ENCODE results near the gene TTC13. TPM values are rescaled to one million over a fixed set of nuclear protein-coding genes. Genes with fewer than 3 reads are reported as not detected.

Gene TTC13
- polyA plus RNA-seq, 4 donors = 4.6 to 24.0 (median 7.7) TPM

DNA sequence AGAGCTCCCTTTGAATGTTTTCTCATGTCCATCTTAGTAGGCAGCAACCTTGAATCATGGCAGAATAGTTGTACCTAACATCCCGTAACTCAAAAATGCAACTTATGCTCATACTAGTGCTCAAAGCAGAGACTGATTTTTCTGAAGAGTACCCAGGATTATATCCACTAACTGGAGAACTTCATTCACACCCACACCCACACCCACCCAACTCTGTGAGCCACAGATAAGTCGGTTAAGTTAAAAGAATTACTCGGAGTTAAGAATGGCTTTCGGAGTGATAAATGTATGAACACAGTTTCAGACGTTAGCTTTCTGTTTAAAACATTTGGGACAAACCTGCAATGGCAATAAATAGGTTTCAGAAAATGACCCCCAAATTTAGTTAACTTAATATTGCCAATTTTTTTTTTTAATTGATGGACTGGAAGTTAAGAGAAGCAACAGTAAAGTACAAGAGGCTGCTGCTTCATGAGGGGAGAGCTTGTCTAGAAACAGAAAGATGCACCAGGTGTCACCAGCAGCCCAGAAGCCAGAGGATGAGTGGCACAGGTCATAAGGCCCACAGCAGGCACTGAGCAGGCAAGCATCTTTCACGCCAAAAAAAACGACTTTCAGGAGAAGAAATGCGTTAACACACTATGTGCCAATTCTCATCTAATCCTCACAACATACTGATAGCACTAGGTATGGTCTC, 61.9 kb downstream of the TTC13 start:
- 85 to 93% (median 91%) methylated on average over 8 of the region's 8 CpGs for WGBS, 3 donors
- Histone ChIP-seq H3K4me1 (ENCODE audit: control insufficient read depth in 3 of 3, insufficient read depth in 2 of 3, low read depth in 1 of 3, low read length in 2 of 3) (no peaks in the 10 kb centered on the region), H3K9me3 (ENCODE audit: control insufficient read depth in 2 of 2, insufficient read depth in 1 of 2, low read depth in 1 of 2, low read length in 1 of 2) (no peaks in the 10 kb centered on the region), H3K4me3 (ENCODE audit: low read depth in 1 of 3, low read length in 3 of 3) (no peak overlapping the region), H3K27ac (ENCODE audit: low read depth in 1 of 3, low read length in 2 of 3) (no peak overlapping the region), H3K27me3 (ENCODE audit: control insufficient read depth in 3 of 3, insufficient read depth in 3 of 3, low read length in 3 of 3) (no peaks in the 10 kb centered on the region), H3K36me3 (ENCODE audit: control insufficient read depth in 3 of 3, insufficient read depth in 2 of 3, low read depth in 1 of 3, low read length in 3 of 3) (peaks cover 10 to 36% (median 13%) of the 10 kb centered on the region in 3 donors)
- DNase-seq = no peak
- FAIRE-seq = no peak

DNA sequence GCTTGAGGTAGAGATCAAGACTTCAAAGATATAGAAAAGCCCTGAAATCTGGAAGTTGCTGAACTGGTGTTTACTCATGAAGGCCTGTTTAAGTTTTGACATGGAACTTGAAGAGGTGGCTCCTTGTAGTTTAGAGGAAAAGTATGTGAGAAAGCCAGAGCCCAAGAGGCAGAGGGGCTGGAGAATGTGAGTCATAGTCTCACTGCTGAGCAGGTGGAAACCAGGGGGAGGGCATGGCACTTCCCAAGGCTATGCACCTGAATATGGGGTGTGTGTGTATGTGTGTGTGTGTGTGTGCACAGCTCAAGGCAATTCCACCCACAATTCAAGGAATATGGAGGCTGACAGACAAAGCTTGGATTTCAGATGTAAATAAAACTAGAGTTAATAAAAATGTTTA, 63.6 kb downstream of the TTC13 start:
- Histone ChIP-seq H3K9me3 (ENCODE audit: control insufficient read depth in 2 of 2, insufficient read depth in 1 of 2, low read depth in 1 of 2, low read length in 1 of 2) (no peaks in the 10 kb centered on the region), H3K4me3 (ENCODE audit: low read depth in 1 of 3, low read length in 3 of 3) (no peak overlapping the region), H3K4me1 (ENCODE audit: control insufficient read depth in 3 of 3, insufficient read depth in 2 of 3, low read depth in 1 of 3, low read length in 2 of 3) (no peaks in the 10 kb centered on the region), H3K27me3 (ENCODE audit: control insufficient read depth in 3 of 3, insufficient read depth in 3 of 3, low read length in 3 of 3) (no peaks in the 10 kb centered on the region), H3K36me3 (ENCODE audit: control insufficient read depth in 3 of 3, insufficient read depth in 2 of 3, low read depth in 1 of 3, low read length in 3 of 3) (peaks cover 10 to 38% (median 14%) of the 10 kb centered on the region in 3 donors), H3K27ac (ENCODE audit: low read depth in 1 of 3, low read length in 2 of 3) (no peak overlapping the region)
- DNase-seq (no peak), FAIRE-seq (no peak)

GRCh38 chr1:230913496-230913895, 65.2 kb downstream of the TTC13 start:
- Histone ChIP-seq H3K9me3 (ENCODE audit: control insufficient read depth in 2 of 2, insufficient read depth in 1 of 2, low read depth in 1 of 2, low read length in 1 of 2) (no peaks in the 10 kb centered on the region), H3K4me1 (ENCODE audit: control insufficient read depth in 3 of 3, insufficient read depth in 2 of 3, low read depth in 1 of 3, low read length in 2 of 3) (no peaks in the 10 kb centered on the region), H3K36me3 (ENCODE audit: control insufficient read depth in 3 of 3, insufficient read depth in 2 of 3, low read depth in 1 of 3, low read length in 3 of 3) (peaks cover 7 to 42% (median 17%) of the 10 kb centered on the region in 3 donors), H3K4me3 (ENCODE audit: low read depth in 1 of 3, low read length in 3 of 3) (no peak overlapping the region), H3K27ac (ENCODE audit: low read depth in 1 of 3, low read length in 2 of 3) (no peak overlapping the region), H3K27me3 (ENCODE audit: control insufficient read depth in 3 of 3, insufficient read depth in 3 of 3, low read length in 3 of 3) (no peaks in the 10 kb centered on the region)
- WGBS, 3 donors = 88 to 98% (median 89%) methylated on average over 2 of the region's 2 CpGs
- no peak for DNase-seq
- FAIRE-seq = no peak

DNA sequence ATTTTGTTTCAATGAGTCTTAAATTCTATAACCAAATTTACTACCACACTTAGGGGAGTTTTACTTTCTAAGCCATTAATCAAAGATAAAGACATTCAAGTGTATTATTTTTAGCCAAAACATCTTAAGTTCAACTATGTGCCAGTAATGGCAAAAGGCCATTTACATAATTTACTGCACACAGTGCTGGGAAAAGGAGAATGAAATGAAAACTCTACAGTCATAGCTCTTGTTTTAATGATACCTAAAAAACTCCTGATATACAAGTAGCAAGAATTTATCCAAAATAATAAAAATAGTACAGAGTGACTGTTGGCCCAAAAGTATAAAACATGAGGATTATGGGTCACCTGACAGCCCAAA, 67.9 kb downstream of the TTC13 start:
- FAIRE-seq (no peak), DNase-seq (no peak)
- H3K36me3 ChIP-seq (ENCODE audit: control insufficient read depth in 3 of 3, insufficient read depth in 2 of 3, low read depth in 1 of 3, low read length in 3 of 3) = peaks cover 5 to 34% (median 19%) of the 10 kb centered on the region in 3 donors
- no peaks in the 10 kb centered on the region for H3K9me3 ChIP-seq (ENCODE audit: control insufficient read depth in 2 of 2, insufficient read depth in 1 of 2, low read depth in 1 of 2, low read length in 1 of 2)
- H3K27me3 ChIP-seq (ENCODE audit: control insufficient read depth in 3 of 3, insufficient read depth in 3 of 3, low read length in 3 of 3) = no peaks in the 10 kb centered on the region
- H3K4me1 ChIP-seq (ENCODE audit: control insufficient read depth in 3 of 3, insufficient read depth in 2 of 3, low read depth in 1 of 3, low read length in 2 of 3) = no peaks in the 10 kb centered on the region
- no peak overlapping the region for H3K27ac ChIP-seq (ENCODE audit: low read depth in 1 of 3, low read length in 2 of 3)
- H3K4me3 ChIP-seq (ENCODE audit: low read depth in 1 of 3, low read length in 3 of 3) = no peak overlapping the region

DNA sequence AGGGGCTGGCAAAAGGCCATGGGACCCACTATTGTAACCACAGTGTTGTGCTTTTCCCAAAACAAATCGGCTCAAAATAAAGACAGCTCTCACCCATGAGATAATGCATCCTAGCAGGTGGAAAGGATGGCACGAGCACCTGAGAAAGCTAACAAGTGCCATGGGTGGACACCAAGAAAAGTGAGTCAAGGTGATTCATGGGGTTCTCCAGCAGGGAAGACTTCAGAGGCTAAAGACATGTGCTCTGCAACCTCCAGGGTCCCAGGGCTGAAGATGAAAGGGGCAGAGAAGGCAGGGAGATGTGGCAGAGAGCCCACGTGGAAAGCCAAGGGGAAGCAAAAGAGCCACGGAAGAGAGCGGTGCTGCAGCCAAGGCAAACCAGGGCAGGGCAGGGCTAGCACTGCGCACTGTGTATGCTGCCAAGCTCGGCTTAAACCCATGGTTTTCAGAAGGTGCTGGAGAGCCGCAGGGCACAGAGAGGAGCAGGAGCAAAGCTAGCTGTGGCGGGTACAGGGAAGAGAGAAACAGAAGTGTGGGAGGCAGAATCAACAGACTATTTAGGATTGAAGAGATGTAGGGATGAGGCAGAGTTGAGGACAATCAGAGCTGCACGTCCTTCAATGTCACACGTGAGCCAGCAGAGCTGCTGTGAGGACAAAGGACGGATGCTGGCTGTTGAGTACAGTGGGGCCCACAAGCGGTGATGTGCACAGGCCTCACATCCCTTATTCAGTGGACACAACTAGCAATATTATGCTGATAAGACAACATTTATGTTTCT, 68.5 kb downstream of the TTC13 start:
- WGBS, 3 donors = 81 to 96% (median 96%) methylated on average over 13 of the region's 13 CpGs
- no peak overlapping the region for H3K27ac ChIP-seq (ENCODE audit: low read depth in 1 of 3, low read length in 2 of 3)
- FAIRE-seq = no peak

GRCh38 chr1:230907472-230908205, 71.0 kb downstream of the TTC13 start:
- 88 to 93% (median 93%) methylated on average over 4 of the region's 4 CpGs for WGBS, 3 donors
- no peak for DNase-seq
- Histone ChIP-seq H3K27me3 (ENCODE audit: control insufficient read depth in 3 of 3, insufficient read depth in 3 of 3, low read length in 3 of 3) (no peaks in the 10 kb centered on the region), H3K36me3 (ENCODE audit: control insufficient read depth in 3 of 3, insufficient read depth in 2 of 3, low read depth in 1 of 3, low read length in 3 of 3) (peaks cover 2 to 31% (median 20%) of the 10 kb centered on the region in 3 donors), H3K4me3 (ENCODE audit: low read depth in 1 of 3, low read length in 3 of 3) (no peak overlapping the region), H3K27ac (ENCODE audit: low read depth in 1 of 3, low read length in 2 of 3) (no peak overlapping the region), H3K9me3 (ENCODE audit: control insufficient read depth in 2 of 2, insufficient read depth in 1 of 2, low read depth in 1 of 2, low read length in 1 of 2) (no peaks in the 10 kb centered on the region), H3K4me1 (ENCODE audit: control insufficient read depth in 3 of 3, insufficient read depth in 2 of 3, low read depth in 1 of 3, low read length in 2 of 3) (no peaks in the 10 kb centered on the region)
- no peak for FAIRE-seq

More for the DNA sequence above, 68.5 kb downstream of the TTC13 start:
- H3K4me1 ChIP-seq (ENCODE audit: control insufficient read depth in 3 of 3, insufficient read depth in 2 of 3, low read depth in 1 of 3, low read length in 2 of 3) = no peaks in the 10 kb centered on the region
- peaks cover 5 to 35% (median 22%) of the 10 kb centered on the region in 3 donors for H3K36me3 ChIP-seq (ENCODE audit: control insufficient read depth in 3 of 3, insufficient read depth in 2 of 3, low read depth in 1 of 3, low read length in 3 of 3)
- no peaks in the 10 kb centered on the region for H3K9me3 ChIP-seq (ENCODE audit: control insufficient read depth in 2 of 2, insufficient read depth in 1 of 2, low read depth in 1 of 2, low read length in 1 of 2)
- no peaks in the 10 kb centered on the region for H3K27me3 ChIP-seq (ENCODE audit: control insufficient read depth in 3 of 3, insufficient read depth in 3 of 3, low read length in 3 of 3)
- no peak for DNase-seq
- H3K4me3 ChIP-seq (ENCODE audit: low read depth in 1 of 3, low read length in 3 of 3) = no peak overlapping the region

- FAIRE-seq (no peak), DNase-seq (no peak)
- H3K27ac ChIP-seq (ENCODE audit: low read depth in 1 of 3, low read length in 2 of 3) = no peak overlapping the region
- 87 to 90% (median 90%) methylated on average over 2 of the region's 2 CpGs for WGBS, 3 donors
- H3K4me3 ChIP-seq (ENCODE audit: low read depth in 1 of 3, low read length in 3 of 3) = no peak overlapping the region
- no peaks in the 10 kb centered on the region for H3K27me3 ChIP-seq (ENCODE audit: control insufficient read depth in 3 of 3, insufficient read depth in 3 of 3, low read length in 3 of 3)
- H3K9me3 ChIP-seq (ENCODE audit: control insufficient read depth in 2 of 2, insufficient read depth in 1 of 2, low read depth in 1 of 2, low read length in 1 of 2) = no peaks in the 10 kb centered on the region
- H3K4me1 ChIP-seq (ENCODE audit: control insufficient read depth in 3 of 3, insufficient read depth in 2 of 3, low read depth in 1 of 3, low read length in 2 of 3) = no peaks in the 10 kb centered on the region
- H3K36me3 ChIP-seq (ENCODE audit: control insufficient read depth in 3 of 3, insufficient read depth in 2 of 3, low read depth in 1 of 3, low read length in 3 of 3) = peaks cover 2 to 34% (median 17%) of the 10 kb centered on the region in 3 donors
Observed at GRCh38 chr1:230906226-230906625, 72.4 kb downstream of the TTC13 start.

DNA sequence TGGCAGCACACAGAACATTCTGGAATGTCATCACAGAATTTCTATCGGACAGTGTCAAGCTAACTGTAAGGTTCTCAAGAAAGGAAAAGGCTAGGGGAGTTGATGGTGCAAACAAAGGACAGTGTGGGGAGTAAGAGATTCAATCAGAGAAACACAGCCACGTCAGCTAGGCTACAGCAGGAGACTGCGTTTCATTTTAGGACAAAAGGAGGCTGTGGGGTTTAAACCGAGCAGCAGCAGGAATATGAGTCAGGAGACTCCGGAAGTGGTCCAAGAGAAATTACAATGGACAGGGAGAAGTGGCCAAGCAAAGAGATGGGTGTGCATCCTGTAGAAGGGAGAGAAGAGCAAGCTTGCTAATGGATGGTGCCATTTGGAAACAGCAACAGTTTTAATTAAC, 72.9 kb downstream of the TTC13 start:
- H3K36me3 ChIP-seq (ENCODE audit: control insufficient read depth in 3 of 3, insufficient read depth in 2 of 3, low read depth in 1 of 3, low read length in 3 of 3) = peaks cover 2 to 34% (median 17%) of the 10 kb centered on the region in 3 donors
- WGBS, 3 donors = 70 to 95% (median 87%) methylated on average over 5 of the region's 5 CpGs
- FAIRE-seq (no peak), DNase-seq (no peak)
- no peaks in the 10 kb centered on the region for H3K27me3 ChIP-seq (ENCODE audit: control insufficient read depth in 3 of 3, insufficient read depth in 3 of 3, low read length in 3 of 3)
- H3K27ac ChIP-seq (ENCODE audit: low read depth in 1 of 3, low read length in 2 of 3) = no peak overlapping the region
- H3K9me3 ChIP-seq (ENCODE audit: control insufficient read depth in 2 of 2, insufficient read depth in 1 of 2, low read depth in 1 of 2, low read length in 1 of 2) = no peaks in the 10 kb centered on the region
- no peaks in the 10 kb centered on the region for H3K4me1 ChIP-seq (ENCODE audit: control insufficient read depth in 3 of 3, insufficient read depth in 2 of 3, low read depth in 1 of 3, low read length in 2 of 3)
- H3K4me3 ChIP-seq (ENCODE audit: low read depth in 1 of 3, low read length in 3 of 3) = no peak overlapping the region
